AG10803 (cell line): ENCODE results near the gene MBNL1.

Source experiments
- DNase-seq: peaks from one replicate; pipeline ENCODE4 v3.0.0; 2010; ENCODE audit warnings: low read depth
- H3K4me3 ChIP-seq: 2 replicates; pipeline ENCODE4 v1.5.1; 2011; ENCODE audit warnings: mild to moderate bottlenecking, low read length, control low read depth
- CTCF ChIP-seq: conservative IDR thresholded peaks from 2 replicates; pipeline ENCODE4 v1.5.1; 2011; ENCODE audit warnings: mild to moderate bottlenecking, low read length, control low read depth, inconsistent platforms

MBNL1 gene

GRCh38 chr3:152381881-152382295, 113.2 kb downstream of the MBNL1 start:
- DNase-seq: no peak
- H3K4me3 ChIP-seq: peak overlapping the region; percentile 19
- no peak for TF ChIP-seq CTCF

- DNase-seq: no peak
- no peak for TF ChIP-seq CTCF
- peak overlapping the region; percentile 19 for H3K4me3 ChIP-seq
Measured at GRCh38 chr3:152382312-152383135, 113.8 kb downstream of the MBNL1 start.

GRCh38 chr3:152383136-152383606, 114.4 kb downstream of the MBNL1 start:
- no peak for TF ChIP-seq CTCF
- DNase-seq: no peak
- H3K4me3 ChIP-seq: no peak overlapping the region

- DNase-seq: no peak
- no peak for TF ChIP-seq CTCF
- H3K4me3 ChIP-seq: no peak overlapping the region
Measured at GRCh38 chr3:152384412-152384811, 115.7 kb downstream of the MBNL1 start.

GRCh38 chr3:152385761-152386160, 117.0 kb downstream of the MBNL1 start:
- H3K4me3 ChIP-seq: no peak overlapping the region
- DNase-seq: peak; percentile 91
- no peak for TF ChIP-seq CTCF

GRCh38 chr3:152386208-152386607, 117.5 kb downstream of the MBNL1 start:
- TF ChIP-seq CTCF: no peak
- no peak overlapping the region for H3K4me3 ChIP-seq
- DNase-seq: no peak

GRCh38 chr3:152388631-152389030, 119.9 kb downstream of the MBNL1 start:
- DNase-seq: no peak
- TF ChIP-seq CTCF: no peak
- H3K4me3 ChIP-seq: no peak overlapping the region
